H1 (cell line): ENCODE data around the gene IGSF1.

ENCODE experiments used
- EP300 ChIP-seq, 2 experiments: IDR thresholded peaks; 1 replicate in 1 of 2; 2 replicates in 1 of 2; pipeline ENCODE4 v1.6.1; 2011 to 2012; ENCODE audit warnings: low read depth in 2 of 2, low read length in 2 of 2, mild to moderate bottlenecking in 2 of 2, borderline replicate concordance in 1 of 2, inconsistent platforms in 1 of 2, moderate library complexity in 1 of 2
- MAX ChIP-seq: IDR thresholded peaks from 2 replicates; pipeline ENCODE4 v1.6.1; 2012; ENCODE audit warnings: inconsistent platforms
- TEAD4 ChIP-seq: IDR thresholded peaks from 2 replicates; pipeline ENCODE4 v1.6.1; 2012; ENCODE audit warnings: low read depth, low read length, inconsistent platforms, mixed read lengths

- TF ChIP-seq MAX (no peak), EP300 (IDR thresholded peaks at IDR 0.05; ENCODE audit: borderline replicate concordance in 1 of 2, low read depth in 2 of 2, low read length in 2 of 2) (no peak), TEAD4 (no peak)
These were observed 64.0 kb downstream of the IGSF1 start for GRCh38 chrX:131225078-131225477.
